Measurements from ENCODE around the gene DRAP1. TPM values are rescaled to one million over a fixed set of nuclear protein-coding genes. Genes with fewer than 3 reads are reported as not detected.

The DRAP1 gene
- total RNA-seq, 2 experiments from 2014 or later = 68.2 to 93.2 TPM

- no peak for TF ChIP-seq CTCF (conservative IDR thresholded peaks at IDR 0.05; ENCODE audit: low read length)
- TF ChIP-seq EZH2phosphoT487 (IDR thresholded peaks at IDR 0.05; ENCODE audit: borderline replicate concordance, low read depth, low read length) = no peak
- Histone ChIP-seq H4K20me1 (ENCODE audit: insufficient read depth, low read length) (peaks cover 7% of the 10 kb centered on the region; the same call in 1 of the 2 replicates), H3K4me2 (ENCODE audit: low read length) (peak overlapping the region; percentile 94), H2AFZ (ENCODE audit: low read length) (peak overlapping the region; percentile 83; the same call in 1 of the 2 replicates), H3K9me2 (ENCODE audit: insufficient read depth, low read length) (no peaks in the 10 kb centered on the region), H3K79me2 (ENCODE audit: insufficient read depth, low read depth, low read length) (peaks cover 27% of the 10 kb centered on the region), H3K4me3 (ENCODE audit: low read depth, low read length, poor library complexity, severe bottlenecking) (peak overlapping the region; percentile 89), H3K4me1 (ENCODE audit: insufficient read depth, low read length, poor library complexity, severe bottlenecking) (peaks cover 27% of the 10 kb centered on the region), H3K9me3 (ENCODE audit: low read length) (no peaks in the 10 kb centered on the region), H3K36me3 (ENCODE audit: insufficient read depth, low read length) (peaks cover 22% of the 10 kb centered on the region), H3K27ac (ENCODE audit: low read depth, low read length, poor library complexity, severe bottlenecking) (peak overlapping the region; percentile 69)
- DNase-seq (ENCODE audit: low spot score) = no peak
- BruUV-seq (replicated peaks) = no TSS peak
- intact Hi-C loops (cut with micrococcal nuclease; ENCODE audit: unreplicated experiment) = loop anchor here (1.0 kb wide), 3 partner anchors 41 to 101 kb away; partner anchors contain the start of genes BANF1, EIF1AD, FIBP and MUS81
- ChIA-PET CTCF (ENCODE audit: unreplicated experiment) (no interaction called here), POLR2A (no interaction called here)
These were observed 41.6 kb downstream of the DRAP1 start for GRCh38 chr11:65960824-65961266.

- no peaks in the 10 kb centered on the region for H3K9me3 ChIP-seq (ENCODE audit: low read length)
- peaks cover 27% of the 10 kb centered on the region for H3K79me2 ChIP-seq (ENCODE audit: insufficient read depth, low read depth, low read length)
- ChIA-PET CTCF (ENCODE audit: unreplicated experiment) (no interaction called here), POLR2A (no interaction called here)
- H3K4me2 ChIP-seq (ENCODE audit: low read length) = peak within 1 kb of the TSS; percentile 100
- peaks cover 28% of the 10 kb centered on the region for H3K36me3 ChIP-seq (ENCODE audit: insufficient read depth, low read length)
- H3K27ac ChIP-seq (ENCODE audit: low read depth, low read length, poor library complexity, severe bottlenecking) = peak within 1 kb of the TSS; percentile 69
- BruUV-seq (replicated peaks) = TSS peak; percentile 97
- peak within 1 kb of the TSS; percentile 83; the same call in 1 of the 2 replicates for H2AFZ ChIP-seq (ENCODE audit: low read length)
- TF ChIP-seq EZH2phosphoT487 (IDR thresholded peaks at IDR 0.05; ENCODE audit: borderline replicate concordance, low read depth, low read length) = no peak
- intact Hi-C loops (cut with micrococcal nuclease; ENCODE audit: unreplicated experiment) = loop anchor here (1.0 kb wide), 3 partner anchors 41 to 101 kb away; partner anchors contain the start of genes BANF1, EIF1AD, FIBP and MUS81
- H4K20me1 ChIP-seq (ENCODE audit: insufficient read depth, low read length) = peaks cover 7% of the 10 kb centered on the region; the same call in 1 of the 2 replicates
- H3K4me1 ChIP-seq (ENCODE audit: insufficient read depth, low read length, poor library complexity, severe bottlenecking) = peaks cover 24% of the 10 kb centered on the region
- no peaks in the 10 kb centered on the region for H3K9me2 ChIP-seq (ENCODE audit: insufficient read depth, low read length)
- H3K4me3 ChIP-seq (ENCODE audit: low read depth, low read length, poor library complexity, severe bottlenecking) = peak within 1 kb of the TSS; percentile 89
- peak; percentile 99 for DNase-seq (ENCODE audit: low spot score)
These were observed 42.3 kb downstream of the DRAP1 start, which contains the start of gene SART1 for GRCh38 chr11:65961267-65962140. Gene SART1 (plus strand): TSS chr11:65961734. CDS start chr11:65961781, 47 bp downstream.

GRCh38 chr11:65962141-65962564, 42.9 kb downstream of the DRAP1 start:
- Histone ChIP-seq H3K79me2 (ENCODE audit: insufficient read depth, low read depth, low read length) (peaks cover 27% of the 10 kb centered on the region), H3K9me3 (ENCODE audit: low read length) (no peaks in the 10 kb centered on the region), H3K9me2 (ENCODE audit: insufficient read depth, low read length) (no peaks in the 10 kb centered on the region), H3K4me1 (ENCODE audit: insufficient read depth, low read length, poor library complexity, severe bottlenecking) (peaks cover 18% of the 10 kb centered on the region), H3K27ac (ENCODE audit: low read depth, low read length, poor library complexity, severe bottlenecking) (no peak overlapping the region), H3K4me3 (ENCODE audit: low read depth, low read length, poor library complexity, severe bottlenecking) (peak overlapping the region; percentile 89), H3K36me3 (ENCODE audit: insufficient read depth, low read length) (peaks cover 35% of the 10 kb centered on the region), H4K20me1 (ENCODE audit: insufficient read depth, low read length) (peaks cover 7% of the 10 kb centered on the region; the same call in 1 of the 2 replicates), H3K4me2 (ENCODE audit: low read length) (peak overlapping the region; percentile 100), H2AFZ (ENCODE audit: low read length) (no peak overlapping the region)
- intact Hi-C loops (cut with micrococcal nuclease; ENCODE audit: unreplicated experiment) = no loop called here
- DNase-seq (ENCODE audit: low spot score) = no peak
- ChIA-PET CTCF (ENCODE audit: unreplicated experiment) (no interaction called here), POLR2A (interaction anchor here (0.6 kb wide), 2 partner anchors 105 to 396 kb away, joined by 5 to 6 read pairs; no protein-coding TSS in a partner anchor)
- TSS peak; percentile 64 for BruUV-seq (replicated peaks)
- no peak for TF ChIP-seq EZH2phosphoT487 (IDR thresholded peaks at IDR 0.05; ENCODE audit: borderline replicate concordance, low read depth, low read length)
- TF ChIP-seq CTCF (conservative IDR thresholded peaks at IDR 0.05; ENCODE audit: low read length) = no peak

Measured in OCI-LY7 (cell line).